H7 (cell line): ENCODE data around the gene SINHCAF. TPM values are rescaled to one million over a fixed set of nuclear protein-coding genes. Genes with fewer than 3 reads are reported as not detected.

Experiments used
- DNase-seq: peaks from one replicate; pipeline ENCODE4 v3.0.0; 2012
- H3K27me3 ChIP-seq: 2 replicates; pipeline ENCODE4 v1.6.0; 2011; ENCODE audit warnings: mild to moderate bottlenecking, low read length; ENCODE audit not compliant: control insufficient read depth, insufficient read depth
- H3K36me3 ChIP-seq: replicated peaks from 2 replicates; pipeline ENCODE4 v1.5.1; 2011; ENCODE audit warnings: low read length; ENCODE audit not compliant: control insufficient read depth, insufficient read depth
- H3K4me3 ChIP-seq: 2 replicates; pipeline ENCODE4 v1.5.1; 2011; ENCODE audit warnings: low read depth, mild to moderate bottlenecking, control low read depth, low read length, moderate library complexity; ENCODE audit not compliant: insufficient read depth
- total RNA-seq: library from RNA; depleted of rRNA; stranded (reverse); fragments of >200 nt; shearing (Covaris generic); gene quantifications from 2 replicates; pipeline ENCODE4 v1.2.3, GENCODE V29; 2014

Gene SINHCAF
- total RNA-seq, 1 experiment from 2014 or later = 265 TPM

- peaks cover 40% of the 10 kb centered on the region for H3K36me3 ChIP-seq
- H3K4me3 ChIP-seq = no peak overlapping the region
- H3K27me3 ChIP-seq = no peaks in the 10 kb centered on the region
- no peak for DNase-seq
Measured at GRCh38 chr12:31303466-31303865, 22.5 kb downstream of the SINHCAF start.

DNA sequence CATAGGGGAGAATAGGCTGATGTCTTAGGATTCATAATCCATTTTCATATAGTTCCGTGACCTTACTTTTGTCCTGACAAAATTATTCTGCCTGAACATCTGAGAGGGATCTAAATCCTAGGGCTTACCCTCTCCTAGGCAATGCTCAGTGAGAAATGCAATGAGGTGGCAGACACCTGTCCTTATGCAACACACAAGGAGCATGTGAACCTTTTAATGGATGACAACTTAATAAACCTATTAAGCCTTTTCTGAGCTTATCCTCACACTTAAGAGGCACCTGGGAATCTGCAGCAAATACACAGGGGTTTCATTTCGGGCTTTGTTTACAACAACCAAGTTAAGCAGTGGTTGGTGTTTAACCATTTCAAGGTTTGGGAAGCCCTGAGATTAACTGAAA lies 24.6 kb downstream of the SINHCAF start:
- Histone ChIP-seq H3K27me3 (no peaks in the 10 kb centered on the region), H3K4me3 (no peak overlapping the region), H3K36me3 (peaks cover 52% of the 10 kb centered on the region)
- no peak for DNase-seq

DNA sequence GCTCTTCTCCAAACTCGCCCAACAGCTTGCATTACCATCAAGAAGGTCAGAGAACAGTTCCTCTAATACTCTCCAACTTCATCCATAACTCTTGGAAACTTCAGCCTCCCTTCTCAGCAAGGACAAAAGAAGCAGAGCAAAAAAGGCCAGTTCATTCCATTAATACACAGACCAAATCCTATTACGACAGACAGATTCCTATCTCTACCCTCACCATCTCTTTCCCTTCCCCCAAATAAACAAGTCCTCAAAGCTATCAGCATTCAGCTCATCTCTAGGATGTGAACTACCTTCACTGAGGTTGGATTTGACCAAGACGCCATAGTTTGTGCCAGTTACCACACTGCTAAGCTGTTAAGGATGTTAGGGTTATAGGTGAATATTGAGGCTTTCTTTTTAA lies 25.2 kb downstream of the SINHCAF start:
- Histone ChIP-seq H3K4me3 (no peak overlapping the region), H3K27me3 (no peaks in the 10 kb centered on the region), H3K36me3 (peaks cover 52% of the 10 kb centered on the region)
- no peak for DNase-seq

GRCh38 chr12:31300341-31300740 lies 25.6 kb downstream of the SINHCAF start:
- DNase-seq = no peak
- H3K36me3 ChIP-seq = peaks cover 53% of the 10 kb centered on the region
- no peaks in the 10 kb centered on the region for H3K27me3 ChIP-seq
- H3K4me3 ChIP-seq = no peak overlapping the region

DNA sequence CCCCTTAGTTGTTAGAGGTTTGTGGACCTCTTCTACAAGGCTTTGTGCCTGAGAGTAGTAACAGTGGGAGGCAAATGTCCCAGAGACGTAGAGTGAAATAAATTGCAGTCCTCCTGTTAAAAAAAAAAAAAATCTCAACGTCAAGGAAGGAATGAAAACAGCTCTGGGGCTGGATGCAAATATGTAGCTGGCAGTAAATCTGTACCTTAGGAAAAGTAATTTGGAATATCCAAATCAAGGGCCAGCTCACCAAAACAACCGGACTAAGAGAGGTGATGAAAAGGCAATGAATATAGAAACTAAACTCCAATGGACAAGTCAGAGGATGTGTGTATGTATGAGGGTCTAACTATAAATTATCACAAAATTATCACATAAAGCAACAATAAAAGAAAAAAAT lies 27.0 kb downstream of the SINHCAF start:
- no peak for DNase-seq
- Histone ChIP-seq H3K36me3 (peaks cover 51% of the 10 kb centered on the region), H3K4me3 (no peak overlapping the region), H3K27me3 (no peaks in the 10 kb centered on the region)

GRCh38 chr12:31298515-31298910 lies 27.4 kb downstream of the SINHCAF start:
- Histone ChIP-seq H3K4me3 (no peak overlapping the region), H3K36me3 (peaks cover 50% of the 10 kb centered on the region), H3K27me3 (no peaks in the 10 kb centered on the region)
- DNase-seq = no peak

DNA sequence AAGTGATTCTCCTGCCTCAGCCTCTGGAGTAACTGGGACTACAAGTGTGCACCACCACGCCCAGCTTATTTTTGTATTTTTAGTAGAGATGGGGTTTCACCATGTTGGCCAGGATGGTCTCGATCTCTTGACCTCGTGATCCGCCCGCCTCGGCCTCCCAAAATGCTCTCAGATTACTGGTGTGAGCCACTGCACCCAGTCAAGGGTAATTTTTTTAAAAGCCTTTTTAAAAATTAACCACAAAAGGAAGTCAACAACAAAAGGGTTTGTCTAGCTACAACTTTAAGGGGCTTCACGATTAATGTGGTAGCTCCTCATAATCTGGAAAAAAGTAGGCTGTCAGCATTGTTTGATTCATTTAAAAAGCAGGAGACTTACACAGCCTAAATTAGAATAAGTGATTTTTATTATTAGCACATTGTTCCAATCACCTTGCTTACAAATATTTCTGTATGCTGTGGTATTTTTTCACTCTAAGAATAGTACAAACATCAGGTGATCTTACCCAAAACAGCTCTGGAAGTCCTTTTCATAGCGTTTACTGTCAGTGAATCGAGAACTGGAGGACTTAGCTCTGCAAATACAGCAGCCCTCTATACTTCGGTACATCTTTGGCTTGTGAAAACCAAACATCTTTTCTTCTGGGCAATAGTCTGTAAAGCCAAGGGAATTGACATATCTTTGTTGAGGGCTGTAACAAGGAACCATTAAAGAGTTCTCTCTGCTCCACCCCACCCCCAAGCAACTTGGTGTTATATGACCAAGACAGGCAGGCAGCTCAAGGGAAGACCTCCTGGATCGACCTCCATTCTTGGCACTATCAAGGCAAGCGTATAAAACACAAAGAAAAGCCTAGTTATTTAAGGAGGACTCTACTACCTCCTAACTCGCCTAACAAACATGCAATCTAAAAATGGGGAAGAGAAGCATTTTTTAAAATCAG lies 28.1 kb downstream of the SINHCAF start:
- H3K36me3 ChIP-seq = peaks cover 51% of the 10 kb centered on the region
- no peaks in the 10 kb centered on the region for H3K27me3 ChIP-seq
- DNase-seq = no peak
- H3K4me3 ChIP-seq = no peak overlapping the region

- H3K27me3 ChIP-seq = no peaks in the 10 kb centered on the region
- DNase-seq = no peak
- H3K36me3 ChIP-seq = peaks cover 51% of the 10 kb centered on the region
- H3K4me3 ChIP-seq = no peak overlapping the region
Measured at GRCh38 chr12:31289441-31289840, 36.5 kb downstream of the SINHCAF start.

DNA sequence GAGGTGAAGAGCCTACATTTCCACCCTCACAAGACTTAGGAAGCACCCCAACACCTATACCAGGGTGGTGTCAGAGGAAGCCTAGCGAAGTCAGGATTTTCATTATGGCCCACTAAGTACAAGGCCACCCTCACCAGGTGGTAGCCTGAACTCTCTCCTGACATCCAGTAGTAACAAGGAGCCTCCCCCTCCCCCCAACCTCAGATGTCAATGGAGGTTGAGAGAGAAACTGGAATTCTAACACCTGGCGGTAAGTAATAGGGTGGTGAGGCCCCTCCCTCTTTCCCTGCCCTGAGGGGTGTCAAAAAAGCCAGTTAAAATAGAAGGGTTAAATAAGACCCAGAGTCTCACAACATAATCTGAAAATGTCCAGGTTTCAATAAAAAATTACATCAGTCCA lies 37.6 kb downstream of the SINHCAF start:
- H3K27me3 ChIP-seq = no peaks in the 10 kb centered on the region
- H3K4me3 ChIP-seq = no peak overlapping the region
- DNase-seq = no peak
- H3K36me3 ChIP-seq = peaks cover 45% of the 10 kb centered on the region

DNA sequence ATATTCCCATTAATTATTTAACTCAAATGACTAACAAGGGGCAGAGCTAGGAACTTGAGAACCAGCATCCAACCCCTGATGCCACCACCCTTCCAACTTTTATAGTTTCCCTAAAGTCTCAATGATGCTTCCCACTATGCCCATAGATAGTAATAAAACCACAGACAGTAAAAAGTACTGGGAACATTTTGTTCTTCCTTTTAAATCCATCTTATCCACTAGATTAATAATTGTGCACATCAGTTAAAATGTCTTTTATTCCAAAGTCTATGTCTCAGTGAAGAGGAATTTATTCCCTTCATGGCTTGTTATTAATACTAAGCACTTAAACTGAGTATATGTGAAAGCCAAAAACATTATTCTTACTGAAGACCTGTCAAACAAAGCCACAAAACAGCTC lies 45.8 kb downstream of the SINHCAF start:
- H3K36me3 ChIP-seq = peaks cover 24% of the 10 kb centered on the region
- no peak overlapping the region for H3K4me3 ChIP-seq
- H3K27me3 ChIP-seq = no peaks in the 10 kb centered on the region
- no peak for DNase-seq

DNA sequence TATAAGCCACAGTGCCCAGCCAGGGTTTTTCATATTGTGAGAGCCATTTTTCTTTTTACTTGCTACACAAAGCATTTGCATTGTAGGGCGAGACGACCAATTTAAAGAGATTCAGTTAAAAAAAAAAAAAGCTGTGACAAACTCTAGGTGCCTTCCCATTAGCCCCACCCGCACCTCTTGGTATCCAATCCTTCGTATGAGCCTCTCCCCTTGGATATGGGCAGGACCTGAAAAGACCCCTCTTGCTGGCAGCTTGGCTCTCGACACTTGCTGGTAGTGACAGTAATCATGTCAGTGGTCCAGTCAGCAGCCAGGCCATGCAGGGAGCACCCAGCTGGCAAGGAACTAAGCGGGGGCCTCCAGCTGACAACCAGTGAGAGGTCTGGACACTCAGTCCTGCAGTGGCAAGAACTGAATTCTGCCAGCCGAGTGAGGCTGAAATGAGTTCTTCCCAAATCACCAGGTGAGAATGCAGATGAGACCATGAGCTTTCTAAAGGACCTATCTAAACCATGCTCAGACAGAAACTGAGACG lies 46.5 kb downstream of the SINHCAF start:
- Histone ChIP-seq H3K27me3 (no peaks in the 10 kb centered on the region), H3K36me3 (peaks cover 22% of the 10 kb centered on the region), H3K4me3 (no peak overlapping the region)
- DNase-seq = no peak

- Histone ChIP-seq H3K36me3 (peaks cover 21% of the 10 kb centered on the region), H3K4me3 (no peak overlapping the region), H3K27me3 (no peaks in the 10 kb centered on the region)
- DNase-seq = no peak
Measured at GRCh38 chr12:31278832-31279231, 47.1 kb downstream of the SINHCAF start.

DNA sequence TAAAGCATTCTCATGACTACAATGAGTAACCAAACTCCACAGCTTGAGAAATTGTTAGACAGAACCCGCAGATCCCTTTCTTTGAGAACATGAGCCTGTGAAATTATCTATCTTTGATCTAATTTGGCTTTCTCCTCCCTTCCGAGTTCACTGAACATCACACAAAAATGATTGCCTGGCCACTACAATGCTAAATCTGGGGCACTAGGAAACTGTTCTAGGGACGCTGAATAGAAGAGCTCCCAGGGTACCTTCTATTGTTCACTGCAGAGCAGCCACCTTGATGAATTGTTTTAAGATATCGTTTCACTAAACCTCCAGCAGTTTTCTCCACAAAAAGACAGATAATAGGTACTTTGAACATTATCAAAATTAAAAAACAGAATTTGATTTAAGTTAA lies 47.5 kb downstream of the SINHCAF start:
- DNase-seq = no peak
- Histone ChIP-seq H3K36me3 (peaks cover 19% of the 10 kb centered on the region), H3K4me3 (no peak overlapping the region), H3K27me3 (no peaks in the 10 kb centered on the region)

DNA sequence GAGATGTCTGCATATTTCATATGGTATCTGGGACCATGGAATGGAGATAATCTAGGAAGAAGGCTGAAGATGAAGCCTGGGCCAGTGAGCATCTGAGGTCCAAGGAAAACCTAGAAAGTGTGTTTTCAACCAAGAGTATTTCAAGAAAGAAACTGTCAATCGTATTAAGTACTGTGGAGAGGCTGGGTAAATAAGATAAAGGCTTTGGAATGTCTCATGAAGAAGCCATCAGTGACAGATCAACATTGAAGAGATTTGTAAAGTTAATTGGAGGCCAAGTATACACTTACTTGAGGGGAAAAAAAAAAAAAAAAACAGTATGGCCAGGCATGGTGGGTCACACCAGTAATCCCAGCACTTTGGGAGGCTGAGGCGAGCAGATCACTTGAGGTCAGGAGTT lies 48.9 kb downstream of the SINHCAF start:
- H3K27me3 ChIP-seq = no peaks in the 10 kb centered on the region
- no peak overlapping the region for H3K4me3 ChIP-seq
- H3K36me3 ChIP-seq = peaks cover 12% of the 10 kb centered on the region
- DNase-seq = no peak

GRCh38 chr12:31275491-31275890 lies 50.5 kb downstream of the SINHCAF start:
- Histone ChIP-seq H3K4me3 (no peak overlapping the region), H3K27me3 (no peaks in the 10 kb centered on the region), H3K36me3 (peaks cover 12% of the 10 kb centered on the region)
- no peak for DNase-seq
